A673 (cell line): Measurements from ENCODE around the gene ADCY5.

Experiments used
- CTCF ChIP-seq: fragments of 300-800, 200-600 bp; sonication (generic); conservative IDR thresholded peaks from 2 replicates; pipeline ENCODE4 v1.5.1; 2017; ENCODE audit warnings: low read depth, mild to moderate bottlenecking, antibody characterized with exemption, low read length, moderate library complexity, mixed read lengths
- EZH2 ChIP-seq: fragments of 200-600 bp; sonication (generic); IDR thresholded peaks from 2 replicates; pipeline ENCODE4 v1.6.1; 2017; ENCODE audit warnings: borderline replicate concordance, low read depth, mild to moderate bottlenecking, mixed read lengths, antibody characterized with exemption, low read length; ENCODE audit not compliant: poor library complexity, severe bottlenecking

GRCh38 chr3:123315271-123315595 is 133.7 kb downstream of the ADCY5 start:
- TF ChIP-seq CTCF (no peak), EZH2 (no peak)
